ENCODE measurements around the gene GNA14.
A peak's percentile ranks its signal among the peaks of the same experiment; 100 is the strongest.

Gene GNA14

DNA sequence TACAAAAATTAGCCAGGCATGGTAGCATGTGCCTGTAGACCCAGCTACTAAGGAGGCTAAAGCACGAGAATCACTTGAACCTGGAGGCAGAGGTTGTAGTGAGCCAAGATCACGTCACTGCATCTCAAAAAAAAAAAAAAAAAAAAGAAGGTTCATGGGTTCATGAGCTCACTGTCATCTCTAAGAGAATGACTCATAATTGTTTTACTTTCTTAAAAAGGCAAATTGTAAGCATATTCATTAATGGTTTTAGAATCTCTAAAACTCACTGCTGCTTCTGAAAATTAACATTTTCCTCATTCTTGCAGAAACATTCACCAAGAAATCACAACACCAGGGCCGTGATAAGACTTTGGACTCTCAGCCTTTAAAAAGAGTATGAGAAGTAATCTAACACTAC, 103.6 kb downstream of the GNA14 start:
- no peak overlapping the region for H3K27ac ChIP-seq (ENCODE audit: low read depth in 2 of 2, low read length in 2 of 2)
- no peaks in the 10 kb centered on the region for H3K27me3 ChIP-seq (ENCODE audit: control insufficient read depth in 2 of 2, insufficient read depth in 2 of 2, low read length in 2 of 2)
- H3K9ac ChIP-seq (ENCODE audit: low read depth in 1 of 2, low read length in 2 of 2), result no peak overlapping the region
- H3K36me3 ChIP-seq (ENCODE audit: control insufficient read depth in 2 of 2, insufficient read depth in 2 of 2, low read length in 2 of 2), result no peaks in the 10 kb centered on the region
- H3K4me1 ChIP-seq (ENCODE audit: control insufficient read depth in 2 of 2, insufficient read depth in 2 of 2, low read length in 2 of 2), result no peaks in the 10 kb centered on the region
- H3K9me3 ChIP-seq (ENCODE audit: control insufficient read depth in 2 of 2, low read length in 2 of 2), result peaks cover 4 to 6% of the 10 kb centered on the region in 2 donors
- no peak overlapping the region for H3K4me3 ChIP-seq (ENCODE audit: low read length in 2 of 2)

DNA sequence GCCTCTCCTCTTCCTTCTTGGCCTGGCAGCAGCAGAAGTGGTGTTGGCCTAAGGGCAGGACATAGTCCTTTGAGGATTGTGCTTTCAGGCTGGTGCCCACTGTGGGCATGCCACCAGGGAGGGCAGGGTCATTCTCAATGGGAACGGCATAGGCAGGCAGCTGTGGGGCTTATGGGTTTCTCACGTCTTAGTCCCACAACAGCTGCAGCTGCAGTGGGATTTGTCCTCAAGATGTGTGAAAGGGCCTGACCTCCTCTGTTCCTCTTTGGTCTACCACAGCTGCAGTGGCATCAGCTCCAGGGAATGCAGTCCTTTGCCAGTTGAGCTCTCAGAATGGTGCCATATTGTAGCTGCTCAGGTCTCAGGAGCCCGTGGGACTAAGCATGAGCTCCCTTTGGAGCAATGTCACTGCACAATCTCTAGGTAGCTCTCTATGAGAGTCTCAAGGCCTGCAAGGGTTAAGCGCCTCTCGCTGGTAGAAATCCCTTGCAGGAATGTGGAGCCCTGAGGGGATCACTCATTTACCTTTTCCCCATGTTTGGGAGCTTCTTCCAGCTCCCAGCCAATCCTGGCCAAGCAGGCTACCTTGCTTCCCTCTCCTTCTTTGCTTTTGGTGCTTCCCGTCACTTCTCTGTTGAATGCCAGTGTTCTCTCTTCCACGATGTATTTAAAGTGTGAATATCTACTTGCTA, 104.8 kb downstream of the GNA14 start:
- no peak overlapping the region for H3K4me3 ChIP-seq (ENCODE audit: low read length in 2 of 2)
- no peaks in the 10 kb centered on the region for H3K27me3 ChIP-seq (ENCODE audit: control insufficient read depth in 2 of 2, insufficient read depth in 2 of 2, low read length in 2 of 2)
- H3K36me3 ChIP-seq (ENCODE audit: control insufficient read depth in 2 of 2, insufficient read depth in 2 of 2, low read length in 2 of 2), result no peaks in the 10 kb centered on the region
- H3K4me1 ChIP-seq (ENCODE audit: control insufficient read depth in 2 of 2, insufficient read depth in 2 of 2, low read length in 2 of 2), result no peaks in the 10 kb centered on the region
- peaks cover 4 to 6% of the 10 kb centered on the region in 2 donors for H3K9me3 ChIP-seq (ENCODE audit: control insufficient read depth in 2 of 2, low read length in 2 of 2)
- no peak overlapping the region for H3K27ac ChIP-seq (ENCODE audit: low read depth in 2 of 2, low read length in 2 of 2)
- H3K9ac ChIP-seq (ENCODE audit: low read depth in 1 of 2, low read length in 2 of 2), result no peak overlapping the region

- no peaks in the 10 kb centered on the region for H3K27me3 ChIP-seq (ENCODE audit: control insufficient read depth in 2 of 2, insufficient read depth in 2 of 2, low read length in 2 of 2)
- no peak overlapping the region for H3K27ac ChIP-seq (ENCODE audit: low read depth in 2 of 2, low read length in 2 of 2)
- H3K9ac ChIP-seq (ENCODE audit: low read depth in 1 of 2, low read length in 2 of 2), result no peak overlapping the region
- no peak overlapping the region for H3K4me3 ChIP-seq (ENCODE audit: low read length in 2 of 2)
- H3K36me3 ChIP-seq (ENCODE audit: control insufficient read depth in 2 of 2, insufficient read depth in 2 of 2, low read length in 2 of 2), result no peaks in the 10 kb centered on the region
- no peaks in the 10 kb centered on the region for H3K4me1 ChIP-seq (ENCODE audit: control insufficient read depth in 2 of 2, insufficient read depth in 2 of 2, low read length in 2 of 2)
- peaks cover 4 to 6% of the 10 kb centered on the region in 2 donors for H3K9me3 ChIP-seq (ENCODE audit: control insufficient read depth in 2 of 2, low read length in 2 of 2)
Measured at GRCh38 chr9:77541600-77541999, 106.5 kb downstream of the GNA14 start.

GRCh38 chr9:77541055-77541454, 107.1 kb downstream of the GNA14 start:
- H3K4me1 ChIP-seq (ENCODE audit: control insufficient read depth in 2 of 2, insufficient read depth in 2 of 2, low read length in 2 of 2), result no peaks in the 10 kb centered on the region
- no peaks in the 10 kb centered on the region for H3K27me3 ChIP-seq (ENCODE audit: control insufficient read depth in 2 of 2, insufficient read depth in 2 of 2, low read length in 2 of 2)
- H3K9me3 ChIP-seq (ENCODE audit: control insufficient read depth in 2 of 2, low read length in 2 of 2), result peaks cover 4 to 6% of the 10 kb centered on the region in 2 donors
- no peaks in the 10 kb centered on the region for H3K36me3 ChIP-seq (ENCODE audit: control insufficient read depth in 2 of 2, insufficient read depth in 2 of 2, low read length in 2 of 2)
- H3K4me3 ChIP-seq (ENCODE audit: low read length in 2 of 2), result no peak overlapping the region
- no peak overlapping the region for H3K9ac ChIP-seq (ENCODE audit: low read depth in 1 of 2, low read length in 2 of 2)
- no peak overlapping the region for H3K27ac ChIP-seq (ENCODE audit: low read depth in 2 of 2, low read length in 2 of 2)

DNA sequence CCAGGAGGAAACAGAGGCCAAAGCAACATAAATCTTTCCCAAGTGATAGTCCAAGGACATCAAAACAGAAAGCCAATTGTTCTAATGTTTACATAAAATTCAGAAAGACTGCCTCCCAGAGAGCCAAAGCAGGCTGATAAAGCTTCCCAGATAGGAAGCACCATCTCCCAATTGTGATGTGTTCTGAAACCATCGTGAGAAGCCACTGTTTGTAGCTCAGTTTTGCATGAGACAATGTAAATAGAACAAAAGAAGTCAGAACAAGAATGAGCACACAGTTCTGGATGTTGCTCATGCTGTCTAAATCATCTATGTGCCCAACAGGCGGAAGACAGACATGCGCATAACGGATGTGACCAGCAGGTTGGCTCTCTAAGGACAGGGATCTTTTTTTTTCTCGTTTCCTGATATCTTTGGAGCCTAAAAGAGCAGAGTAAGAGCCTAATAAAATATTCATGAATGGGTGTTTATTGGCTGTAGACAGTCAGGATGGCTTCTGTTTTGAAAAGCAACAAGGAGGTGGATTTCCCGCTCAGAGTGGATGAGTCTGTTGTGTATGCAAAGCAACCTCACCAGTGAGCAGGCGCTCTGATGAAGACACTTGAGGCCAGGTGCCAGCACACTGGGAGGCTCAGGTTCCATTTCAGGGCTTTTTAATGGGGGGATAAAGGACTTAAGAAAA, 113.6 kb downstream of the GNA14 start:
- H3K9me3 ChIP-seq (ENCODE audit: control insufficient read depth in 2 of 2, low read length in 2 of 2), result no peaks in the 10 kb centered on the region
- H3K36me3 ChIP-seq (ENCODE audit: control insufficient read depth in 2 of 2, insufficient read depth in 2 of 2, low read length in 2 of 2), result no peaks in the 10 kb centered on the region
- peak overlapping the region in 1 of 2 donors; percentile 21 for H3K4me3 ChIP-seq (ENCODE audit: low read length in 2 of 2)
- H3K4me1 ChIP-seq (ENCODE audit: control insufficient read depth in 2 of 2, insufficient read depth in 2 of 2, low read length in 2 of 2), result peaks cover 6 to 15% of the 10 kb centered on the region in 2 donors
- no peaks in the 10 kb centered on the region for H3K27me3 ChIP-seq (ENCODE audit: control insufficient read depth in 2 of 2, insufficient read depth in 2 of 2, low read length in 2 of 2)
- H3K27ac ChIP-seq (ENCODE audit: low read depth in 2 of 2, low read length in 2 of 2), result peak overlapping the region; percentile 48 to 57
- no peak overlapping the region for H3K9ac ChIP-seq (ENCODE audit: low read depth in 1 of 2, low read length in 2 of 2)

GRCh38 chr9:77533671-77534070, 114.5 kb downstream of the GNA14 start:
- Histone ChIP-seq H3K9me3 (ENCODE audit: control insufficient read depth in 2 of 2, low read length in 2 of 2) (no peaks in the 10 kb centered on the region), H3K27ac (ENCODE audit: low read depth in 2 of 2, low read length in 2 of 2) (peak overlapping the region; percentile 59 to 73), H3K4me3 (ENCODE audit: low read length in 2 of 2) (no peak overlapping the region), H3K9ac (ENCODE audit: low read depth in 1 of 2, low read length in 2 of 2) (peak overlapping the region in 1 of 2 donors; percentile 58), H3K4me1 (ENCODE audit: control insufficient read depth in 2 of 2, insufficient read depth in 2 of 2, low read length in 2 of 2) (peaks cover 6 to 15% of the 10 kb centered on the region in 2 donors), H3K27me3 (ENCODE audit: control insufficient read depth in 2 of 2, insufficient read depth in 2 of 2, low read length in 2 of 2) (no peaks in the 10 kb centered on the region), H3K36me3 (ENCODE audit: control insufficient read depth in 2 of 2, insufficient read depth in 2 of 2, low read length in 2 of 2) (no peaks in the 10 kb centered on the region)

- Histone ChIP-seq H3K9me3 (ENCODE audit: control insufficient read depth in 2 of 2, low read length in 2 of 2) (no peaks in the 10 kb centered on the region), H3K9ac (ENCODE audit: low read depth in 1 of 2, low read length in 2 of 2) (no peak overlapping the region), H3K27ac (ENCODE audit: low read depth in 2 of 2, low read length in 2 of 2) (no peak overlapping the region), H3K27me3 (ENCODE audit: control insufficient read depth in 2 of 2, insufficient read depth in 2 of 2, low read length in 2 of 2) (no peaks in the 10 kb centered on the region), H3K4me3 (ENCODE audit: low read length in 2 of 2) (no peak overlapping the region), H3K4me1 (ENCODE audit: control insufficient read depth in 2 of 2, insufficient read depth in 2 of 2, low read length in 2 of 2) (peaks cover 6 to 15% of the 10 kb centered on the region in 2 donors), H3K36me3 (ENCODE audit: control insufficient read depth in 2 of 2, insufficient read depth in 2 of 2, low read length in 2 of 2) (no peaks in the 10 kb centered on the region)
Measured at GRCh38 chr9:77532607-77533006, 115.5 kb downstream of the GNA14 start.

DNA sequence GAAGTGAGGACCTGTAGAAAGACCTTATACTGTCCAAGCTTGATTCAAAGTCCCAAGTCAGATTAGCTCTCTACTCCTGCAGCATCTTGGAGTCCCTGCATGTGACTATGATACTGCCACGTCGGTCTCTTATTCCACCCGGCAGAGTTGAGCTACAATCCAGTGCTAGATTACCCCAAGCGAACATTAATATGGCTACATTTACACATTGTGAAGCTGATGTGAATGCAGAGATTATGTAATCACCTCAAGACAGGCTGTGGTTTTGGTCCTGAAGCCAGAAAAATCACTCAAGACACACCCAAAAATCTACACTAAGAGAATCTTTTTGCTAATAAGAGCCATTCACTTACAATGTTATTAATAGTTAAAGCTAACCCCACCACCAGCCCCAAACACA, 116.7 kb downstream of the GNA14 start:
- Histone ChIP-seq H3K9me3 (ENCODE audit: control insufficient read depth in 2 of 2, low read length in 2 of 2) (no peaks in the 10 kb centered on the region), H3K4me1 (ENCODE audit: control insufficient read depth in 2 of 2, insufficient read depth in 2 of 2, low read length in 2 of 2) (peaks cover 6 to 15% of the 10 kb centered on the region in 2 donors), H3K9ac (ENCODE audit: low read depth in 1 of 2, low read length in 2 of 2) (no peak overlapping the region), H3K4me3 (ENCODE audit: low read length in 2 of 2) (no peak overlapping the region), H3K27ac (ENCODE audit: low read depth in 2 of 2, low read length in 2 of 2) (no peak overlapping the region), H3K36me3 (ENCODE audit: control insufficient read depth in 2 of 2, insufficient read depth in 2 of 2, low read length in 2 of 2) (no peaks in the 10 kb centered on the region), H3K27me3 (ENCODE audit: control insufficient read depth in 2 of 2, insufficient read depth in 2 of 2, low read length in 2 of 2) (no peaks in the 10 kb centered on the region)

DNA sequence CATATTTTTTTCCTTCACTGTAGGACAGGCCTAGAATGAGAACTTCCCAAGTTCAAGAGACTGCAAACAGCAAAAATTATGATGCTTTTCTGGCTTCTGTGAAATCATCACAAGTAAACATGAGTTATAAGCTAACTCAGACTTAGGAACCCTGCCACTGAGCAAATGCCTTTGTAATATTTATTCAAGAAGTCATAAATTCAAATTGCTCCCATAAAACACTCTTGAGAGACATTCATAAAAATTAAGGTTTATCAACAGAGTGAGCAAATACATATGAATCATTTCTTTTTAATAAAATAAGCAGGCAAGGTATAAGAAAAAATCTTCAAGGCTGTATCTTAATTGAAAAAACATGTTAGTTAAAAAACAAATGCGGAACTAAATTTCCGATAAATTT, 124.2 kb downstream of the GNA14 start:
- Histone ChIP-seq H3K36me3 (ENCODE audit: control insufficient read depth in 2 of 2, insufficient read depth in 2 of 2, low read length in 2 of 2) (no peaks in the 10 kb centered on the region), H3K9me3 (ENCODE audit: control insufficient read depth in 2 of 2, low read length in 2 of 2) (no peaks in the 10 kb centered on the region), H3K4me1 (ENCODE audit: control insufficient read depth in 2 of 2, insufficient read depth in 2 of 2, low read length in 2 of 2) (peaks cover 7 to 10% of the 10 kb centered on the region in 2 donors), H3K4me3 (ENCODE audit: low read length in 2 of 2) (no peak overlapping the region), H3K27ac (ENCODE audit: low read depth in 2 of 2, low read length in 2 of 2) (peak overlapping the region in 1 of 2 donors; percentile 49), H3K9ac (ENCODE audit: low read depth in 1 of 2, low read length in 2 of 2) (no peak overlapping the region), H3K27me3 (ENCODE audit: control insufficient read depth in 2 of 2, insufficient read depth in 2 of 2, low read length in 2 of 2) (no peaks in the 10 kb centered on the region)

DNA sequence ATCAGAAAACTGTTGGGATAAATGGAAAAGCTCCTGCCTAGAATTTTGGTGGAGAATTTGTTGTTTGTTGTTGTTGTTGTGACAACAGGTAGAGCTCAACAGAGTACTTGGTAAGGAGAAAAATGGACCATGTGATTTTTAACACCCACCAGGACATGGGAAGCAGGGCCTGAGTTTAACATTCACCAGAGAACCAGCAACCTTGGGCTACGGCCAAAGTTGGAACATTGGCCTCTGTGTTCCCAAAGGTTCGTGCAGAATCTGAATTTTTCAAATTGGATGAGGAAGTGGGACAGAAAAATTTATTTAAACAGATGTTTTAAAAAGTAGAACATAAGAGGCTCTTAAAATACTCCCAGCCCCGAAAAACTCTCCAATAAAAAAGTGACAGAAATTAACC, 127.0 kb downstream of the GNA14 start:
- H3K4me1 ChIP-seq (ENCODE audit: control insufficient read depth in 2 of 2, insufficient read depth in 2 of 2, low read length in 2 of 2), result peaks cover 7 to 10% of the 10 kb centered on the region in 2 donors
- H3K27ac ChIP-seq (ENCODE audit: low read depth in 2 of 2, low read length in 2 of 2), result no peak overlapping the region
- no peak overlapping the region for H3K9ac ChIP-seq (ENCODE audit: low read depth in 1 of 2, low read length in 2 of 2)
- H3K4me3 ChIP-seq (ENCODE audit: low read length in 2 of 2), result no peak overlapping the region
- H3K27me3 ChIP-seq (ENCODE audit: control insufficient read depth in 2 of 2, insufficient read depth in 2 of 2, low read length in 2 of 2), result no peaks in the 10 kb centered on the region
- H3K36me3 ChIP-seq (ENCODE audit: control insufficient read depth in 2 of 2, insufficient read depth in 2 of 2, low read length in 2 of 2), result no peaks in the 10 kb centered on the region
- no peaks in the 10 kb centered on the region for H3K9me3 ChIP-seq (ENCODE audit: control insufficient read depth in 2 of 2, low read length in 2 of 2)
